Endothelial cell of umbilical vein (primary cell): ENCODE measurements around the gene INO80C. TPM values are rescaled to one million over a fixed set of nuclear protein-coding genes. Genes with fewer than 3 reads are reported as not detected.

Experiments
- BruUV-seq: library from RNA; stranded (reverse); fragments of 400-500 nt; replicated peaks from 2 replicates; lab custom pipeline; 2021; lab: Mats Ljungman, UMichigan
- CTCF ChIA-PET: fragments of 300-600, 350-600 bp; sonication (Branson Sonifier 250); formaldehyde crosslinking; loops from one replicate; lab custom pipeline; 2021; ENCODE audit warnings: antibody characterized with exemption, inconsistent platforms; lab: Charles Lee
- POLR2A ChIA-PET: fragments of 300-600, 350-600 bp; sonication (Branson Sonifier 250); formaldehyde crosslinking; loops from one replicate; lab custom pipeline; 2021; ENCODE audit warnings: antibody characterized with exemption, inconsistent platforms; lab: Charles Lee
- DNase-seq: peaks from one replicate; pipeline ENCODE4 v3.0.0-alpha.2; 2011; ENCODE audit warnings: low read depth, low spot score
- FAIRE-seq: peaks from 2 replicates; lab custom pipeline; 2011; peaks lifted over from hg19 to GRCh38; lab: Jason Lieb, UNC
- H2AFZ ChIP-seq: 2 replicates; pipeline ENCODE4 v1.6.0; 2012; ENCODE audit warnings: low read depth, low read length, control low read depth, inconsistent platforms
- H3K27ac ChIP-seq: 2 replicates; pipeline ENCODE4 v1.5.1; 2011; ENCODE audit warnings: low read depth, mild to moderate bottlenecking, control low read depth, low read length, moderate library complexity; ENCODE audit not compliant: insufficient read depth
- H3K27me3 ChIP-seq, 2 experiments: 2 replicates each; pipeline versions ENCODE4 v1.6.0 to v1.6.1; 2011; ENCODE audit warnings: low read length in 2 of 2, mixed read lengths in 1 of 2; ENCODE audit not compliant: control insufficient read depth in 2 of 2, insufficient read depth in 2 of 2
- H3K36me3 ChIP-seq, 2 experiments: 2 replicates in 1 of 2; 3 replicates in 1 of 2; pipeline ENCODE4 v1.5.1; 2011; ENCODE audit warnings: low read length in 2 of 2, mild to moderate bottlenecking in 1 of 2, moderate library complexity in 1 of 2; ENCODE audit not compliant: control insufficient read depth in 2 of 2, insufficient read depth in 2 of 2; ENCODE audit errors: extremely low read depth in 1 of 2
- H3K4me1 ChIP-seq: 3 replicates; pipeline ENCODE4 v1.5.1; 2011; ENCODE audit warnings: mild to moderate bottlenecking, low read length; ENCODE audit not compliant: control insufficient read depth, insufficient read depth; ENCODE audit errors: extremely low read depth
- H3K4me2 ChIP-seq: 2 replicates; pipeline ENCODE4 v1.6.1; 2011; ENCODE audit warnings: low read length, control low read depth, mixed read lengths; ENCODE audit not compliant: insufficient read depth
- H3K4me3 ChIP-seq, 3 experiments: fragments of 200-600 bp in 1 of 3; sonication (generic), shearing (Covaris generic) in 1 of 3; replicated peaks in 1 of 3; 2 replicates each; pipeline ENCODE4 v1.5.1; 2011 to 2016; ENCODE audit warnings: control low read depth in 3 of 3, low read length in 3 of 3, mild to moderate bottlenecking in 2 of 3, inconsistent platforms in 1 of 3, low read depth in 1 of 3, moderate library complexity in 1 of 3; ENCODE audit not compliant: insufficient read depth in 1 of 3
- H3K79me2 ChIP-seq: 2 replicates; pipeline ENCODE4 v1.6.0; 2012; ENCODE audit warnings: low read length, inconsistent platforms; ENCODE audit not compliant: control insufficient read depth, insufficient read depth
- H3K9ac ChIP-seq: replicated peaks from 2 replicates; pipeline ENCODE3; 2011; ENCODE audit warnings: low read length, control low read depth; ENCODE audit not compliant: insufficient read depth; ENCODE audit errors: extremely low read depth
- H3K9me1 ChIP-seq: replicated peaks from 3 replicates; pipeline ENCODE4 v1.6.0; 2011; ENCODE audit warnings: mild to moderate bottlenecking, low read length; ENCODE audit not compliant: control insufficient read depth, insufficient read depth; ENCODE audit errors: extremely low read depth
- H3K9me3 ChIP-seq: replicated peaks from 2 replicates; pipeline ENCODE4 v1.5.1; 2012; ENCODE audit warnings: low read length, inconsistent platforms; ENCODE audit not compliant: control insufficient read depth, insufficient read depth
- H4K20me1 ChIP-seq: replicated peaks from 2 replicates; pipeline ENCODE3; 2011; ENCODE audit warnings: mild to moderate bottlenecking, low read length; ENCODE audit not compliant: control insufficient read depth, insufficient read depth; ENCODE audit errors: extremely low read depth
- CTCF ChIP-seq, 2 donors: IDR thresholded peaks; 1 replicate in 1 of 2; 2 replicates in 1 of 2; pipeline ENCODE4 v1.5.1; 2011; ENCODE audit warnings: low read length in 2 of 2, mild to moderate bottlenecking in 2 of 2, moderate library complexity in 2 of 2, control low read depth in 1 of 2, inconsistent platforms in 1 of 2, low read depth in 1 of 2; ENCODE audit not compliant: insufficient read depth in 1 of 2; ENCODE audit errors: extremely low read depth in 1 of 2
- EZH2 ChIP-seq: IDR thresholded peaks from 2 replicates; pipeline ENCODE4 v1.6.1; 2012; ENCODE audit warnings: borderline replicate concordance, low read depth, mild to moderate bottlenecking, moderate library complexity, low read length, inconsistent platforms; ENCODE audit not compliant: severe bottlenecking
- FOS ChIP-seq: IDR thresholded peaks from 2 replicates; pipeline ENCODE4 v1.6.1; 2011; ENCODE audit warnings: mild to moderate bottlenecking, low read length, moderate library complexity, borderline replicate concordance; ENCODE audit not compliant: insufficient read depth
- GATA2 ChIP-seq: IDR thresholded peaks from 2 replicates; pipeline ENCODE4 v1.7.0; 2011; ENCODE audit warnings: low read depth, mild to moderate bottlenecking, moderate library complexity, mixed read lengths, low read length; ENCODE audit not compliant: insufficient read length, insufficient read depth
- JUN ChIP-seq: IDR thresholded peaks from 2 replicates; pipeline ENCODE4 v1.6.1; 2011; ENCODE audit warnings: borderline replicate concordance, low read depth; ENCODE audit not compliant: insufficient read length, insufficient read depth
- MAX ChIP-seq: IDR thresholded peaks from 2 replicates; pipeline ENCODE4 v1.6.1; 2011; ENCODE audit not compliant: insufficient read depth, insufficient read length
- MYC ChIP-seq: IDR thresholded peaks from one replicate; pipeline ENCODE4 v1.6.1; 2011; ENCODE audit warnings: mild to moderate bottlenecking, low read depth, low read length
- POLR2A ChIP-seq: IDR thresholded peaks from 2 replicates; pipeline ENCODE4 v1.6.1; 2012; ENCODE audit warnings: low read depth, mild to moderate bottlenecking, control low read depth, low read length
- POLR2AphosphoS5 ChIP-seq: IDR thresholded peaks from 2 replicates; pipeline ENCODE4 v1.6.1; 2012; ENCODE audit warnings: low read depth, mild to moderate bottlenecking, control low read depth, low read length, moderate library complexity; ENCODE audit not compliant: insufficient read depth
- dilution Hi-C: fragments of 300-500 bp; cut with MboI; formaldehyde crosslinking; loops from one replicate; pipeline ENCODE4 v1.15.0; 2019; ENCODE audit warnings: low sequenced_read_pairs; ENCODE audit not compliant: extremely low pct_ligation_motif_present
- intact Hi-C: fragments of 100-400 bp; cut with micrococcal nuclease; formaldehyde crosslinking; loops from one replicate; pipeline ENCODE4 v1.10.0; 2022
- polyA plus RNA-seq, 4 experiments: library from polyadenylated mRNA; depleted of rRNA in 3 of 4; stranded (reverse) in 3 of 4; unstranded in 1 of 4; fragments of >200 nt; gene quantifications; 2 replicates each; pipeline versions ENCODE4 v1.2.1 to v1.2.3, GENCODE V29; 2011 to 2012; ENCODE audit warnings: missing spikeins in 1 of 4
- total RNA-seq: library from RNA; stranded (reverse); gene quantifications from 2 replicates; pipeline ENCODE4 v1.2.3, GENCODE V29; 2021

INO80C gene
- total and polyA plus RNA-seq, 2 donors (not counting 3 experiments of a cell fraction or from before 2014, with no cell fraction given) = 43.4 to 56.0 TPM

- Histone ChIP-seq H3K36me3 (no peaks in the 10 kb centered on the region), H4K20me1 (no peaks in the 10 kb centered on the region), H3K27ac (no peak overlapping the region), H3K79me2 (no peaks in the 10 kb centered on the region), H2AFZ (no peak overlapping the region), H3K9me1 (no peaks in the 10 kb centered on the region), H3K27me3 (no peaks in the 10 kb centered on the region), H3K4me2 (no peak overlapping the region), H3K9ac (no peak overlapping the region), H3K4me3 (no peak overlapping the region), H3K9me3 (no peaks in the 10 kb centered on the region), H3K4me1 (no peaks in the 10 kb centered on the region)
- DNase-seq (peak; percentile 59), FAIRE-seq (no peak)
- BruUV-seq = no TSS peak
- intact Hi-C loops (no loop called here), dilution Hi-C loops (no loop called here)
- CTCF ChIA-PET = no interaction called here
- POLR2A ChIA-PET = no interaction called here
- no peak for TF ChIP-seq CTCF (IDR thresholded peaks at IDR 0.05; ENCODE audit: extremely low read depth in 1 of 2, insufficient read depth in 1 of 2, low read depth in 1 of 2, low read length in 2 of 2)
- no peak for TF ChIP-seq JUN
- no peak for TF ChIP-seq FOS
- TF ChIP-seq MAX = no peak
- no peak for TF ChIP-seq GATA2
- no peak for TF ChIP-seq MYC
- no peak for TF ChIP-seq POLR2AphosphoS5
- no peak for TF ChIP-seq POLR2A
- no peak for TF ChIP-seq EZH2
Measured at GRCh38 chr18:35424356-35424755, 73.4 kb downstream of the INO80C start.
